GM18909 (cell line): ENCODE results near the gene FNBP1L.
"Not testable (repeated sequence)": the region's sequence is repeated elsewhere in the genome, so short reads cannot be mapped to it uniquely, and the experiment has no call there.

ENCODE experiments used
- ATAC-seq: cut with Tn5 transposase; IDR thresholded peaks from one replicate; pipeline ENCODE4 v1.9.1; 2021; ENCODE audit warnings: mild to moderate bottlenecking; ENCODE audit not compliant: unreplicated experiment, poor library complexity

FNBP1L gene

GRCh38 chr1:93481899-93482298 lies 34.0 kb downstream of the FNBP1L start:
- ATAC-seq, result not testable (repeated sequence)

- ATAC-seq, result no peak
Measured at GRCh38 chr1:93483200-93483599, 35.3 kb downstream of the FNBP1L start.

GRCh38 chr1:93483606-93484005 lies 35.7 kb downstream of the FNBP1L start:
- ATAC-seq, result no peak

- ATAC-seq, result no peak
Measured at GRCh38 chr1:93488207-93488606, 40.3 kb downstream of the FNBP1L start.

GRCh38 chr1:93489756-93490155 lies 41.8 kb downstream of the FNBP1L start:
- ATAC-seq, result no peak

GRCh38 chr1:93490357-93490756 lies 42.4 kb downstream of the FNBP1L start:
- no peak for ATAC-seq

GRCh38 chr1:93495911-93496310 lies 48.0 kb downstream of the FNBP1L start:
- ATAC-seq, result no peak

GRCh38 chr1:93496520-93496919 lies 48.6 kb downstream of the FNBP1L start:
- no peak for ATAC-seq

- no peak for ATAC-seq
Measured at GRCh38 chr1:93499075-93499474, 51.2 kb downstream of the FNBP1L start.

GRCh38 chr1:93499533-93499932 lies 51.6 kb downstream of the FNBP1L start:
- ATAC-seq, result no peak

- ATAC-seq, result no peak
Measured at GRCh38 chr1:93500275-93500674, 52.4 kb downstream of the FNBP1L start.

- no peak for ATAC-seq
Measured at GRCh38 chr1:93501399-93501798, 53.5 kb downstream of the FNBP1L start.

GRCh38 chr1:93501829-93502369 lies 54.0 kb downstream of the FNBP1L start:
- ATAC-seq, result no peak

- ATAC-seq, result no peak
Measured at GRCh38 chr1:93502571-93502970, 54.7 kb downstream of the FNBP1L start.

GRCh38 chr1:93503163-93503562 lies 55.2 kb downstream of the FNBP1L start:
- no peak for ATAC-seq

- ATAC-seq, result no peak
Measured at GRCh38 chr1:93503816-93504215, 55.9 kb downstream of the FNBP1L start.

GRCh38 chr1:93504247-93505033 lies 56.5 kb downstream of the FNBP1L start:
- ATAC-seq, result no peak

- ATAC-seq, result no peak
Measured at GRCh38 chr1:93506126-93506525, 58.2 kb downstream of the FNBP1L start.

- ATAC-seq, result no peak
Measured at GRCh38 chr1:93516164-93516563, 68.2 kb downstream of the FNBP1L start.

GRCh38 chr1:93518516-93518915 lies 70.6 kb downstream of the FNBP1L start:
- no peak for ATAC-seq

- no peak for ATAC-seq
Measured at GRCh38 chr1:93519199-93519829, 71.4 kb downstream of the FNBP1L start.

- ATAC-seq, result no peak
Measured at GRCh38 chr1:93521618-93522017, 73.7 kb downstream of the FNBP1L start.
